Stimulated activated CD4-positive, alpha-beta T cell treated with anti-CD3 and anti-CD28 coated beads, Interleukin-1b, Interleukin-23, amount 100 ng/mL, for 1 hour (primary cell): ENCODE data around the gene CCDC120.

Experiments used
- DNase-seq, 2 donors: peaks; one replicate each; pipeline ENCODE4 v3.0.0-alpha.2; 2020; ENCODE audit warnings: low read depth in 2 of 2

CCDC120 gene

DNA sequence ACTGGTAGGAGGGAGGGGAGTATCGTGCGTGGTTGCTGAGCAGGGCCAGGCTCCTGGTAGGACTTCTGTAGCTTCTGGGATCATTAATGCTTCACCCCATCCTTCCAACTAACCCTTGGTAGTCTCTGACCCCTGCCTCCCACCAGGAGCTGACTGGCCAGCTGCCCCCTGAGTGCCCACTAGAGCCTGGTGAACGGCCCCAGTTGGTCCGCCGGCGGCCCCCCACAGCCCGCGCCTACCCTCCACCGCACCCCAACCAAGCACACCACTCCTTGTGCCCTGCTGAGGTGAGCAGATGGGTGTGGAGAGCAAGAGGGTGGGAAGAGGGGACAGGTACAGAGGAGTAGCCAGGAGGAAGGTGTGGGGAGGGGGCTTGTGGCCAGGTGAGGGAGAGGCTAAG is 4.9 kb downstream of the CCDC120 start:
- no peak for DNase-seq

DNA sequence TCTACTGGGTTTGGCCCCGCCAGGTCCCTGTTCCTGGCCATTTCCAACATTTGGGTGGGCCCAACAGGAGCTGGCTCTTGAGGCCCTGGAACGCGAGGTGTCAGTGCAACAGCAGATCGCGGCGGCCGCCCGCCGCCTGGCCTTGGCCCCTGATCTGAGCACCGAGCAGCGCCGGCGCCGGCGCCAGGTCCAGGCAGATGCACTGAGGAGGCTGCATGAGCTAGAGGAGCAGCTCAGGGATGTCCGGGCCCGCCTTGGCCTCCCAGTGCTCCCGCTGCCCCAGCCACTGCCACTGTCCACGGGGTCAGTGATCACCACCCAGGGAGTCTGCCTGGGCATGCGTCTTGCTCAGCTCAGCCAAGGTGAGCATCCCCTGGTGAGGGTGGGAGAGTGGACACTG is 5.5 kb downstream of the CCDC120 start:
- DNase-seq, result no peak

DNA sequence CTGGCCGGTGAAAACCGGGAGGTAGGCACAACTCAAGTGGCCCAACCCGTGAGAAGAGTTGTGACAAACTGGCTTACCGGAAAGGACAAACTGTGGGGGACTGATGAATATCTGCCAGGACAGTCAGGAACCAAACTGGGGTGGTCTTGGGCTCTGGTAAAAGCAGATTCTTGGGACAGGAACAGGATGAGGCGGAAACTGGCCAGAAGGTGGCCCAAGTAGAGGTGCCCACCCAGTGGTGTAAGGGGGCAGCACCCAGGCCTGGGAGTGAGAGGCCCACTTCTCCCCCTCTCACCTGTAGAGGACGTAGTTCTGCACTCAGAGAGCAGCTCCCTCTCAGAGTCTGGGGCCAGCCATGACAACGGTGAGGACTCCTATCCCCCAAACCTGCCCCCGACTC is 5.9 kb downstream of the CCDC120 start:
- DNase-seq, result no peak

GRCh38 chrX:49066278-49066677 is 7.5 kb downstream of the CCDC120 start:
- DNase-seq, result no peak

- DNase-seq, result no peak
Observed at GRCh38 chrX:49066690-49067089, 7.9 kb downstream of the CCDC120 start.

DNA sequence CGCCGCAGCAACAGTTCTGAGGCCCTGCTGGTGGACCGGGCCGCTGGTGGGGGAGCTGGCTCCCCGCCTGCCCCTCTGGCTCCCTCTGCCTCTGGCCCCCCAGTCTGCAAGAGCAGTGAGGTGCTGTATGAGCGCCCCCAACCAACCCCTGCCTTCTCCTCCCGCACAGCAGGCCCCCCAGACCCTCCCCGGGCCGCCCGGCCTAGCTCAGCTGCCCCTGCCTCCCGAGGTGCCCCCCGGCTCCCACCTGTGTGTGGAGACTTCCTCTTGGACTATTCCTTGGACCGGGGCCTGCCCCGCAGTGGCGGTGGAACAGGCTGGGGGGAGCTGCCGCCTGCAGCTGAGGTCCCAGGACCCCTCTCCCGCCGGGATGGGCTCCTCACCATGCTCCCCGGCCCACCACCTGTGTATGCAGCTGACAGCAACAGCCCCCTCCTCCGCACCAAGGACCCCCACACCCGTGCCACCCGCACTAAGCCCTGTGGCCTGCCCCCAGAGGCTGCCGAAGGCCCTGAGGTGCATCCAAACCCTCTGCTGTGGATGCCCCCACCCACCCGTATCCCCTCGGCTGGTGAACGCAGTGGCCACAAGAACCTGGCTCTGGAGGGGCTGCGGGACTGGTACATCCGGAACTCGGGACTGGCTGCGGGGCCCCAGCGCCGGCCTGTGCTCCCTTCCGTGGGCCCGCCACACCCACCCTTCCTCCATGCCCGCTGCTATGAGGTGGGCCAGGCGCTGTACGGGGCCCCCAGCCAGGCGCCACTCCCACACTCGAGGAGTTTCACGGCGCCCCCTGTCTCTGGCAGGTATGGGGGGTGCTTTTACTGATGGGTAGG is 8.7 kb downstream of the CCDC120 start:
- DNase-seq, result no peak

GRCh38 chrX:49069038-49069437 is 10.2 kb downstream of the CCDC120 start:
- no peak for DNase-seq

GRCh38 chrX:49070988-49071387 is 12.2 kb downstream of the CCDC120 start:
- DNase-seq, result no peak

- no peak for DNase-seq
Observed at GRCh38 chrX:49071877-49072711, 13.3 kb downstream of the CCDC120 start.

GRCh38 chrX:49072712-49073095 is 13.9 kb downstream of the CCDC120 start:
- DNase-seq, result no peak

- peak; percentile 66 to 74 for DNase-seq
Observed at GRCh38 chrX:49073601-49074575, 15.1 kb downstream of the CCDC120 start, which contains the start of gene PRAF2. PRAF2 (minus strand) TSS chrX:49074002; CDS start chrX:49073987, 15 bp downstream.

GRCh38 chrX:49075347-49075746 is 16.5 kb downstream of the CCDC120 start:
- no peak for DNase-seq

DNA sequence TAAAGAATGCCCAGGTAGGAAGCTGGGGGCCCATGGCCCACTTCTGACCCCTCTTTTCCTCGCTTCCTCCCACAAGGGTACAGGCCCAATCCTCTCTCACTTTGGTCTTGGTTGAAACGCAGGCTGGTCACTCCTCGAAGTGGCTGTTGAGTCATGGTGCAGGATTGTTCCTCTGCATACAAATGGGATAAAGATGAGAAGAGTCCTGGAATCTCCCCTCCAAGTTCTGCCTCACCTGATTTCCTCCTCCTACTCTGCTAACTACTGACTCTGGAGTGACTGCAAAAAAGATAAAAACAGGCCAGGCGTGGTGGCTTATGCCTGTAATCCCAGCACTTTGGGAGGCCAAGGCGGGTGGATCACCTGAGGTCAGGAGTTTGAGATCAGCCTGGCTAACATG is 19.1 kb downstream of the CCDC120 start:
- DNase-seq, result no peak

DNA sequence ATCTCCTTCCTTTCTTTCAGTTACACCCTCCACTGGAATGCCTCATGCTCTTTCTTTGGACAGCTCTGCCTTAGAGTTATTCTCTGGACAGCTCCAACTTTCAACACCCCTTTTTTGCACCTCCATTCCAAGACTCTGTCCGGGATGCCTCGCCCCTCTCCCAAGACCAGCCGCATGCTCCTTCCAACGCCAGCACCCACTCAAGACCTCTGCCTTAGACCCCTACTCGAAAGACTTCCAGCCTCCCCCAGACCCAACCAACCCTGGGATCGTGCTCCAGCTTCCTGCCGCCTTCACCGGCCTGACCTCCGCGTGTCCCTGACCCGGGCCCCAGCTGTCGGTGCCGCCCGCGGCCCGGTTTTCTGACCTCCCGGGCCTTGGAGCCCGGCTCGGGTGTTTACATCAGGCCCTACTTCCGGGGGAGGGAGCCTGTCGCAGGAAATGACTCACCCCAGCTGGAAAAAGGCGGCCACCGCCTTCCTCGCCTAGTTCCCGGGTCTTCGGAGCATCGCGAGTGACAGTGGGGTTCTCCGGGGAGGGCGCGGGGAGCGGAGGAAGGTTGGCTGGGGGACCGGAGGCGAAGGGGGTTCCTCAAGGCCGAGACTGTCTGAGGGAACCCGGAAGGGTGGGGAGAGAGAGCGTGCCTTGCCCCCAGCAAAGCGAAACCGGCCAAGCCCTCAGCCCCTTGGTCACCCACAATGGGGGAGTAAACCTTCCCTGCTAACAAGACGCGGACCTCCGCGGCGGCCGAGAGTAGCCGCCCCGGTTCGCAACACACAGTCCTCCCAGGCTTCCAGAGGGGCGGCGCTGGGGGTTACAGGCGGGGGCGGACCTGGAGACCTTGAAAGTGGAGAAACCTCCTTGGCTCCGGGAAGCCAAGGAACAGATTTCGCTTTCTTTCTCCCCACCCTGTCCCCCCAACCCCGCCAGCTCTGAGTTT is 21.0 kb downstream of the CCDC120 start, which contains the start of gene WDR45:
Gene WDR45, minus strand, starts transcription at position 399 of the 940 bp plus-strand sequence. CDS start 1,792 bp downstream, outside the sequence.
- peak; percentile 37 for DNase-seq

GRCh38 chrX:49082271-49082871 is 23.6 kb downstream of the CCDC120 start:
- DNase-seq, result no peak

GRCh38 chrX:49089553-49089952 is 30.8 kb downstream of the CCDC120 start:
- no peak for DNase-seq

DNA sequence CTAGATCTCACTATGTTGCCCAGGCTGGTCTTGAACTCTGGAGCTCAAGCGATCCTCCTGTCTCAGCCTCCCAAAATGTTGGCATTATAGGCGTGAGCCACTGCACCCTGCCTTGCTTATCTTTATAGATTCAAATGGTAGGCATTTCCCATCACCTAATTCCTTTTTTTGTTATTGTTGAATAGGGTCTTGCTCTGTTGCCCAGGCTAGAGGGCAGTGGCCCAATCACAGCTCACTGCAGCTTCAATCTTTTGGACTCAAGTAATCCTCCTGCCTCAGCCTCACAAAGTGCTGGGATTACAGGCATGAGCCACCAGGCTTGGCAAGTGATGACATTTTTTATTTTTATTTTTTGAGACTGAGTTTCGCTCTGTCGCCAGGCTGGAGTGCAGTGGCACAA is 37.6 kb downstream of the CCDC120 start:
- DNase-seq, result no peak

DNA sequence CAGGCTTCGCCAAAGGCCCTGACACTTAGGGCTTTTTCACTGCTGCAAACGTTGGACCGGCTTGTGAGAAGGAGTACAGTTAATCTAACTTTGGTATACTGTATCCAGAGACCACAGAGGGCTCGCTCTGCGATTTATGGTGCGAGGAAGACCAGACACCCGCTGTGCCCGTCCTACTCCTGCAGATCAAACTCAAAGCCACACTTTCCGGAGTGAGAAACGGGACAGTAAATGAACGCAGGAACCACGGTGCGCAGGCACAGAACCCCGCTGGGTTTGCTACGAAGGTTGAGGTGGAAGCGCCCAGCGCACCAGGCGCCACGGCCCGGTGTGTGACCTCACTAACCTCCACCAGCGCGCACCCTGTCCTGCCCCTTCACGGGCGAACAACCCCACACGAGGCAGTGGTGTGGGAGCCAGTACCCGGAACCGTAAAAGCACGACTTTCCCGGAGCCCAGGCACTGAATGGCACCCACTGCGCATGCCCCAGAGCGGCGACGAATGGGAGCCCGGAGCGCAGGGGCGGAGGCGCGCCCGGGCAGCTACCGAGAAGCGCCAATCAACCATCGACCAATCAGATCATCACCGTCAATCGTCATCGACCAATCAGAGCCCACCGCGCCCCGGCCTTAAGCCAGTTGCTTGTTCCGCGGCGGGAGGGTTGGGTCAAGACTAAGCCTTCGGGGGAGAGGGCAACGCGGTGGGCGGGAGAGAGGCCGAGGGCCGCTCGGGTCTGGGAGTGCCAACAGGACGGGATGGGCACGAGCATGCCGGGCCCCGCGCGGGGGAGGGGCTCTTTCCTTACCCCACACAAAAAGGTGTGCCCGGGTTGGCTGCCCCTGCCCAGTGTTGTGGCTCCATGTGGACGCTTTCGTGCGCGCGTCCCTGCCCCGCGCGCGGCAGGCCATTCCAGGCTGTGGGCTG is 42.2 kb downstream of the CCDC120 start:
- DNase-seq, result peak; percentile 64 to 72

GRCh38 chrX:49101629-49101984 is 42.8 kb downstream of the CCDC120 start:
- no peak for DNase-seq
